Activated T-helper 9 cell treated with anti-CD3 and anti-CD28 coated beads, Interleukin-2, amount 50 U/mL, for 16 hours (primary cell): ENCODE data around the gene OR9Q1.

Source experiments
- DNase-seq: peaks from one replicate; pipeline ENCODE4 v3.0.0-alpha.2; 2020; ENCODE audit warnings: low read depth

The OR9Q1 gene

DNA sequence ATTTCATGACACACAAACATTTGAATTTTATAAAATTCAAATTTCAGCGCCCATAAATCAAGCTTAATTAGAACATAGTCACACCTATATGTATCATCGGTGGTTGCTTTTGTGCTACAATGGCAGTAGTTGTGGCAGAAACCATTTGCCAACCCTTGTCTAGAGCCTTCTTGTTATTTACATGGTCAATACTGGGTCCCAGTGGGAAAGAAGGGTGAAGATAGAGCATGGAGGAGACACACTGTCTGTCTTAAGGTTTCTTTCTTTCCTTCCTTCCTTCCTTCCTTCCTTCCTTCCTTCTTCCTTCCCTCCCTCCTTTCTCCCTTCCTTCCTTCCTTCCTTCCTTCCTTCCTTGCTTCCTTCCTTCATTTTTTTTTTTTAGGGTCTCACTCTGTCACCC lies 10.8 kb downstream of the OR9Q1 start:
- no peak for DNase-seq

- no peak for DNase-seq
These were observed 15.9 kb downstream of the OR9Q1 start for GRCh38 chr11:58039589-58039988.

DNA sequence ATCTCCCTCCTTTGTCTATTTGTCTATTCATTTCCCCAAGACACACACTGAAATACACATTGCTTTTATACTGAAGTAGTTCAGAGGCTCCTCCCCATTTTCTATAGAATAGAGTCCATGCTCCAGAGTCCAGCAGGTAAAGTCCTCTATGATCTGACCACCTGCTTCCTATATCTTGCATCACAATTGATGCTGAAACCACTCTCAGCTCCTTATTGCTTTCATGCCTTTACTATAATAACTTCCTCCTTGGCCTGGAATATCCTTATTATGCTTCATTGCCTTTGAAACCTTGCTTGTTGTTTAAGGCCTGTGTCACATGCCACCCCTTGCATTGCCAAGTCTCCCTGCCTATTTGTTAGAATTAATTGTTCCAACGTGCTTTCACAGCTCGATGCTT lies 19.7 kb downstream of the OR9Q1 start:
- no peak for DNase-seq

DNA sequence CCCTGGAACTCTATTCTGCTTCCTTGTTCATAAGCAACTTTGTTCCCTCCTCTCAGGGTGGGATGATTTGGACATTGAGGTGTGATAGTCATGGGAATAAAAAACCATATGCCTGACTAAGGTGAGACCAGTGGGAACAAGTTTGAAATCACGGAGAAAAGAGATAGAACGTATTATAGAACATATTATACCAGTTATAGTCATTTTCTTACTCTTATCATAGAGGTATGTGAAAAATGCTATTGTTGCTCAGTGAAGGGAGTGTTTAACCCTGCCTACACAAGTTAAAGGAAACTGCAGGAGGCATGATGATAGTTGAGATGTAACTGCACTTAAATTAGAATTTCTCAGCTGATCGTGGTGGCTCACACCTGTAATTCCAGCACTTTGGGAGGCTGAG lies 22.6 kb downstream of the OR9Q1 start:
- DNase-seq, result no peak

- DNase-seq, result no peak
These were observed 24.1 kb downstream of the OR9Q1 start for GRCh38 chr11:58047818-58048217.

DNA sequence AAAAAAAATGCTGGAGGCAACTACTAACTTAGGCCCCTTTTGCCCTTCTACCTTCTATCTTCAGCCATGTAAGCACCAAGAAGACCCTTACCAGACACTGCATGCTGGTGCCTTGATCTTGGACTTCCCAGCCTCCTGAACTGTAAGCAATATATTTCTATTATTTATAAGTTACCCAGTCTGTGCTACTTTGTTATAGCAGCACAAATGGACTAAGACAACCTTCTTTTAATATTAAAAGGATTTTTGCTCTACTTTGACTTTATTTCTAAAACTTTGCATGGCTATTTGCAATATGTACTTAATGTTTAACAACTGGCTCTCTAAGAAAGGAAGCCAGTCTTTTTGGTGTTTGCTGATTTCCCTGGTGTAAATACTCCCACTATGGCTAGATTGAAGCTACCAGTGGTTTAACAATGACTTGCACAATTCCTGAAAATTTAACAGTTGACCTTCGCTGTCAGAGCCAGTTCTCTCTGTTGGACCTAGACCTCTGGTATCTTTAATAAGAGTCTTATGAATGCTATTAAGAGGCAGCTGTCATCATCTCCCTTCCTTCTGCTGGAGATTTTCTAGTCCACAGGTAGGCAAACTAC lies 32.2 kb downstream of the OR9Q1 start:
- DNase-seq, result no peak

DNA sequence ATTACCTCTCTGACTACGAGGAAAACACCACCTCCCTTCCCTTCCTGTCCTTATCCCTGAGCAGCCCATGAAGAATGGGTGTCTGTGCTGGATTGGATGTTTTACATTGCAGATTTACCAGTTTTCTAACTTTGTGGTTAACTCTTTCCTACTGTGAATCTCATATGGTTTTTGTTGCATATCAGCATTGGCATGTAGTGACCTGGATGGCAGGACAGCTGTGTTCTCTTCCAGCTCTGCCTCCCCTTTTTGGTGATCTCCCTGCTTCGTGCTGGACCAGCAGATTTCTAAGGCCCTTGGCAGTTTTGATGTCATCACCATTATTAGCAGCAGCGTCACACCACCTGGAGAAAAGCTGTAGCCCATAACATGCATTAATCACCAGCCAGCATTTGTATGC lies 33.8 kb downstream of the OR9Q1 start:
- no peak for DNase-seq

- DNase-seq, result no peak
These were observed 34.8 kb downstream of the OR9Q1 start for GRCh38 chr11:58058276-58059006.

- DNase-seq, result no peak
These were observed 35.3 kb downstream of the OR9Q1 start for GRCh38 chr11:58059007-58059350.

DNA sequence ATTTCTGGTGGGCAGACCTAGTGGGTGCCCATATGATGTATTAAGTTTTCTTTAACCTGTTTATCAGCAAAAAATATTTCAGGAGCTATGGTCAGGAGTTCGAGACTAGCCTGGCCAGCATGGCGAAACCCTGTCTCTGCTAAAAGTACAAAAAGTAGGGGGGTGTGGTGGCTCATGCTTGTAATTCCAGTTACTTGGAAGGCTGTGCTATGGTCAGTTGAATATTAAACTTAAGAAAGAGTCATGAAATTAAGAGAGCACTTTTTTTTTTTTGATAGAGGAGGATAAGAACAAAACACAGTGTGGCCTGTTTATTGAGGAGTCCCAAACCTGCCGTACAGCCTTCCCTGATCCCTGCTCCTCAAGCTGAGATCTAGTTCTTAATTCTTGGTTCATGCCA lies 36.9 kb downstream of the OR9Q1 start:
- DNase-seq, result no peak

- DNase-seq, result no peak
These were observed 37.4 kb downstream of the OR9Q1 start for GRCh38 chr11:58060939-58061672.

DNA sequence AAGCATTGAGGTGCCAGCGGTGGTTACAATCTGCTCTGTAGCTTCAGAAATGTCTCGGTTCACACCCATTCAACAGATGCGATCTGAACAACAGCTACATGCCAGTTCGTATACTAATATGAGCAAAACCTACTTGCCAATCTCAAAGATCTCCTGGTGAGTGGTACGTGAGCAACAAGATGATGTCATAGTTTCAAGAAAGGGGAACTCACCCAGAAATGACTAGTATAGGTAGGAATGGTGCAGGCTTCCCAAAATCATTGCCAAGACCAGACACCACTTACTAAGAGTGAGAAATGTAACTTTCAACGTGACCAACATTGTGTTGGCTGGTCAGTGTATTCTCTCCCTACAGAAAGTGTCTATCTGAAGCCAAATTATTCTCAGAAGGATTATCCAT lies 38.1 kb downstream of the OR9Q1 start:
- no peak for DNase-seq

DNA sequence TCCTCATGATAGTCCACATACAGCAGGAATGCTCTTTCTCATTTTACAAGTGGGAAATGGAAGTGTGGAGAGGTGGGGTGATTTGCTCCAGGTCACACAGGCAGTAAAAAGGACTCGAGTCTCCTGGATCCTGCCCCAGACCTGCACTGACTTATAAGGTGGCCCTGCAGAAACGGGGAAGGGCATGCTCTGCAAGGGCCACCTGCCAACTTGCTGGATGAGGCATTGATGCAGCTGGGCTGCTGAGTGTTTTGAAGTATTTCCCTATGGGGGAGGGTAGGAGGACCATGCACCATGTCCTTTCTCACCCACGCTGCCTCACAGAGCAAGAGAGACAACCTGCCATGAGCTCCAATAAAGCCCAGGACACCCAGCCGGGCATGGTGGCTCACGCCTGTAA lies 44.0 kb downstream of the OR9Q1 start:
- no peak for DNase-seq

- DNase-seq, result no peak
These were observed 45.0 kb downstream of the OR9Q1 start for GRCh38 chr11:58068655-58069054.

- DNase-seq, result no peak
These were observed 46.9 kb downstream of the OR9Q1 start for GRCh38 chr11:58070585-58070984.

DNA sequence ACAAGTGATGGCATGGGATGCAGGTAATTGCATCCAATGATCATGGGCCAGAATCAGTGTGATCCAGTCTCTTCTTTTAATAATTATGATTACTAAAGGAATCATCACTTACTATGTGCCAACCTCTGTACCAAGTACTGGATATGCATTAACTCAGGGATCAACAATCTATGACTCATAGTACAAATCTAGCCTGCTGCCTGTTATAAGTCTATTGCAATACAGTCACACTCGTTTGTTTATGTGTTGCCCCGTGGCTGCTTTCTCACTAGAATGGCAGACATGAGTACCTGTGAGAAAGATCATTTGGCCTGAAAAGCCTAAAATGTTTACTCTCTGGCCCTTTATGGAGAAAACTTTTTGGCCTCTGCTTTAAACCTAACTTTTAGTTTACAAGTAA lies 52.1 kb downstream of the OR9Q1 start:
- no peak for DNase-seq

GRCh38 chr11:58086528-58086927 lies 62.8 kb downstream of the OR9Q1 start:
- DNase-seq, result no peak

- DNase-seq, result no peak
These were observed 73.8 kb downstream of the OR9Q1 start for GRCh38 chr11:58097437-58097836.

DNA sequence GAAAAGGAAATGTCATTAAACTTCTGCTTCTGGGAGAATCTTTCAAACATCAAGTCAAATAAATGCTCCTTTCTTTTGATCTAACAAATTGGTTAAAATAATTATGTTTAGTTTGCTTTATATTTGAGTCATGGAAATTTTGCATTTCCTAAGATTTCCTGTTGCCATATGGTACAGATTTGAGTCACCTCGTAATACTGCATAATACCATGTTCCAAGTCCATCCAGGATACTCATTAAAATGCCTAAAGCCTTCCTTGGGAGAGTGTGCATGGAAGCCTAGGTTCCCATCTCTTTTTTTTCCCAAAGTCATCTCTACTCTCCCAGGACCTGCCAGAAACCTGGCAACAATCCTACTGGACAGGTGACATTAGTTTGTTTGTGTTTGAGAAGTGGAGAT lies 97.4 kb downstream of the OR9Q1 start:
- no peak for DNase-seq

DNA sequence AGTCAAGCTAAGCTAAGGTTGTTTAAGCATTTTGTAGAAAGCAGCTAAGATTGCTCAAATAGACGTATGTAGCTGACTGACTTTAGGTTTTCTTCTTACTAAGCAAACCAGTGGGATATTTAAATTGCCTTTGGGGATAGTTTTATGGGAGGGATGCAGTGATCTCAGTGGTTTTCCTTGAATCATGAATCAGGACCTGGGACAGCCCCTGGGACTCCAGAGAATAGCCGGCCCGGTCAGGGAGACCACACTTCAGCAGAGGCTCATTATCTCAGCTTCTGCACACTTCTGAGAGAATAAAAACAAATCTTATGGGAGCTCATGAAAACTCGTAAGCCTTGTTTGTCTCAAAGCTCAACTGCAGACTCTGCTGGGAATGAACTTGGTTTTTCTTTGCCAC lies 101.8 kb downstream of the OR9Q1 start, which contains the start of gene OR9I1:
Gene OR9I1, minus strand, starts transcription at position 62 of the 400 bp plus-strand sequence. CDS start 6,086 bp downstream, outside the sequence.
- no peak for DNase-seq

DNA sequence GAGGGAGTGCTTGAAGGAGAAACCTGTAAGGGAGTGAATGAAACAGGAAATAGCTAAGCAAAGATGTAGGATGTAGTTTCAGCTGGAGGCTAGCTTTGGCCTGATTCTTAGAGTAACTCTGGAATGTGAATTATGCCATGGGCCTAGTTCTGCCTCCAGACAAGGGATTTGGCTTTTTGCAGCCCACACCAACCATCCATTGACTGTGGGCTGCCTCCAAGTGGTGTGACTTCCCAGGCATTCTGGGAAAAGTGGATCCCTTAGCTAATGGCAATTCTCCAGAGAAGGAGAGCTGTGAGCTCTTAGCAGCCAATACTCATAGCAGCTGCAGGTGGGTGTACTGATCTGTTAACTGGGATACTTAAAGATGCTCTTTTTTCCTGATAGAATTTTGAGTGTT lies 103.7 kb downstream of the OR9Q1 start:
- no peak for DNase-seq

- DNase-seq, result no peak
These were observed 109.8 kb downstream of the OR9Q1 start for GRCh38 chr11:58133309-58134076.

DNA sequence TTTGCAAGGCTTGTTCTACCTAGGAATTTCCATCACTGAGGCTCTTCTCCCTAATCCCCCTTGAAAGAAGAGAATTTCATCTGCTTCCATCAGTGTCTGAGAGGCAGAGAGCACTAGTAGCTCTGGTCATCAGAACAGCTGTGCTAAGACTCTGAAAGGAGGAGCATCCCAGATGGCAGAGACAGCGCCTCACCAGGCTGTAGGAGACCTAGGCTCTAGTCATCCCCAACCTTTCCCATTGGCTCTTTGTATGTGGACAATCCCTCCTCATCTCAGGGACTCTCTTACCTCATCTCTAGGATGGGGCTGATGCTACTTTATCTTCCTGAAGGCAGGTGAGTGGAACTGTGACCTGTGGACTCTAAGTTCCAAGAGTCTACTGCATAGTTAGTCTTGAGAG lies 110.5 kb downstream of the OR9Q1 start:
- no peak for DNase-seq
